ENCODE measurements around the gene ARAP1. TPM values are rescaled to one million over a fixed set of nuclear protein-coding genes. Genes with fewer than 3 reads are reported as not detected.

ARAP1 gene
- total and polyA plus RNA-seq, 2 donors (not counting 3 experiments of a cell fraction or from before 2014, with no cell fraction given) = 36.8 to 66.2 TPM

DNA sequence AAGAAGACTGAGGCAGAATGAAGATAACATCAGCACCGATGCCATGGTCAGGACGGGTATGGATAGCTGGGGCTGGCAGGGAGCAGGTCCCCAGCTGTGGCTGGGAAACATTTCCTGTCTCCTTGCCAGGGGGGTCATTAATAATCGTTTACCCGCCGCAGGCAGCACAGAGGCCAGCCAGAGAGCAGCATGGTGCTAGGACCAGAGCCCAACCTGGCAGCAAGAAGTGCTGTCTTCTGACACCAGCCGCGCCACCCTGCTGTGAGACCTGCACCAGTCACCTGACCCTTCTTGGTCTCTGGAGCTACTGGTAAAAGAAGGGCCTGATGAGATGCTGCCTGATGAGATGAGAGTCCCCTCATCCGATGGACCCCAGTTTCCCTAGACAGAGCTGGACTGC lies 114.3 kb downstream of the ARAP1 start:
- Histone ChIP-seq H3K27me3 (ENCODE audit: control insufficient read depth in 2 of 2, insufficient read depth in 2 of 2, low read length in 2 of 2) (peaks cover 0 to 2% of the 10 kb centered on the region in 2 experiments), H3K9me3 (replicated peaks; ENCODE audit: control insufficient read depth, insufficient read depth, low read length) (no peaks in the 10 kb centered on the region), H3K4me2 (ENCODE audit: insufficient read depth, low read length) (no peak overlapping the region), H3K4me1 (ENCODE audit: control insufficient read depth, extremely low read depth, insufficient read depth, low read length) (peaks cover 38% of the 10 kb centered on the region), H4K20me1 (replicated peaks; ENCODE audit: control insufficient read depth, extremely low read depth, insufficient read depth, low read length) (no peaks in the 10 kb centered on the region), H2AFZ (ENCODE audit: low read depth, low read length) (no peak overlapping the region), H3K36me3 (ENCODE audit: control insufficient read depth in 2 of 2, extremely low read depth in 1 of 2, insufficient read depth in 2 of 2, low read length in 2 of 2) (no peaks in the 10 kb centered on the region), H3K79me2 (ENCODE audit: control insufficient read depth, insufficient read depth, low read length) (no peaks in the 10 kb centered on the region), H3K27ac (ENCODE audit: insufficient read depth, low read depth, low read length) (no peak overlapping the region), H3K9ac (replicated peaks; ENCODE audit: extremely low read depth, insufficient read depth, low read length) (no peak overlapping the region), H3K4me3 (replicated peaks in 1 of 3; ENCODE audit: insufficient read depth in 1 of 3, low read depth in 1 of 3, low read length in 3 of 3) (no peak overlapping the region), H3K9me1 (replicated peaks; ENCODE audit: control insufficient read depth, extremely low read depth, insufficient read depth, low read length) (no peaks in the 10 kb centered on the region)
- FAIRE-seq = no peak
- intact Hi-C loops (cut with micrococcal nuclease) = no loop called here
- no peak for TF ChIP-seq JUN (IDR thresholded peaks at IDR 0.05; ENCODE audit: borderline replicate concordance, insufficient read depth, insufficient read length, low read depth)
- no peak for TF ChIP-seq POLR2AphosphoS5 (IDR thresholded peaks at IDR 0.05; ENCODE audit: insufficient read depth, low read depth, low read length)
- TF ChIP-seq POLR2A (IDR thresholded peaks at IDR 0.05; ENCODE audit: low read depth, low read length) = no peak
- DNase-seq (ENCODE audit: low read depth, low spot score) = no peak
- BruUV-seq (replicated peaks) = no TSS peak
- dilution Hi-C loops (cut with MboI; ENCODE audit: extremely low pct_ligation_motif_present, low sequenced_read_pairs) = no loop called here
- ChIA-PET POLR2A (interaction anchor here (0.7 kb wide), 1 partner anchor 61 kb away, joined by 3 read pairs; no protein-coding TSS in a partner anchor), CTCF (interaction anchor here (0.8 to 6.6 kb wide), 6 partner anchors 10 to 167 kb away, joined by 3 to 61 read pairs (median 4); no protein-coding TSS in a partner anchor)

GRCh38 chr11:72637198-72637597 lies 115.0 kb downstream of the ARAP1 start:
- CTCF ChIA-PET = interaction anchor here (1.1 to 6.6 kb wide), 6 partner anchors 28 to 166 kb away, joined by 3 to 61 read pairs (median 7); no protein-coding TSS in a partner anchor
- no TSS peak for BruUV-seq (replicated peaks)

More at GRCh38 chr11:72637198-72637597, 115.0 kb downstream of the ARAP1 start:
- Histone ChIP-seq H3K4me3 (replicated peaks in 1 of 3; ENCODE audit: insufficient read depth in 1 of 3, low read depth in 1 of 3, low read length in 3 of 3) (no peak overlapping the region), H4K20me1 (replicated peaks; ENCODE audit: control insufficient read depth, extremely low read depth, insufficient read depth, low read length) (no peaks in the 10 kb centered on the region), H3K9me1 (replicated peaks; ENCODE audit: control insufficient read depth, extremely low read depth, insufficient read depth, low read length) (no peaks in the 10 kb centered on the region), H3K9me3 (replicated peaks; ENCODE audit: control insufficient read depth, insufficient read depth, low read length) (no peaks in the 10 kb centered on the region), H3K27me3 (ENCODE audit: control insufficient read depth in 2 of 2, insufficient read depth in 2 of 2, low read length in 2 of 2) (peaks cover 0 to 2% of the 10 kb centered on the region in 2 experiments), H3K9ac (replicated peaks; ENCODE audit: extremely low read depth, insufficient read depth, low read length) (no peak overlapping the region), H3K4me2 (ENCODE audit: insufficient read depth, low read length) (no peak overlapping the region), H3K79me2 (ENCODE audit: control insufficient read depth, insufficient read depth, low read length) (no peaks in the 10 kb centered on the region), H3K4me1 (ENCODE audit: control insufficient read depth, extremely low read depth, insufficient read depth, low read length) (peaks cover 42% of the 10 kb centered on the region), H2AFZ (ENCODE audit: low read depth, low read length) (no peak overlapping the region), H3K36me3 (ENCODE audit: control insufficient read depth in 2 of 2, extremely low read depth in 1 of 2, insufficient read depth in 2 of 2, low read length in 2 of 2) (no peaks in the 10 kb centered on the region), H3K27ac (ENCODE audit: insufficient read depth, low read depth, low read length) (no peak overlapping the region)
- no peak for FAIRE-seq
- dilution Hi-C loops (cut with MboI; ENCODE audit: extremely low pct_ligation_motif_present, low sequenced_read_pairs) (no loop called here), intact Hi-C loops (cut with micrococcal nuclease) (no loop called here)
- DNase-seq (ENCODE audit: low read depth, low spot score) = no peak
- POLR2A ChIA-PET = no interaction called here
- TF ChIP-seq EZH2 (IDR thresholded peaks at IDR 0.05; ENCODE audit: borderline replicate concordance, low read depth, low read length, severe bottlenecking) = no peak
- TF ChIP-seq POLR2A (IDR thresholded peaks at IDR 0.05; ENCODE audit: low read depth, low read length) = no peak
- TF ChIP-seq, protein P1, sequence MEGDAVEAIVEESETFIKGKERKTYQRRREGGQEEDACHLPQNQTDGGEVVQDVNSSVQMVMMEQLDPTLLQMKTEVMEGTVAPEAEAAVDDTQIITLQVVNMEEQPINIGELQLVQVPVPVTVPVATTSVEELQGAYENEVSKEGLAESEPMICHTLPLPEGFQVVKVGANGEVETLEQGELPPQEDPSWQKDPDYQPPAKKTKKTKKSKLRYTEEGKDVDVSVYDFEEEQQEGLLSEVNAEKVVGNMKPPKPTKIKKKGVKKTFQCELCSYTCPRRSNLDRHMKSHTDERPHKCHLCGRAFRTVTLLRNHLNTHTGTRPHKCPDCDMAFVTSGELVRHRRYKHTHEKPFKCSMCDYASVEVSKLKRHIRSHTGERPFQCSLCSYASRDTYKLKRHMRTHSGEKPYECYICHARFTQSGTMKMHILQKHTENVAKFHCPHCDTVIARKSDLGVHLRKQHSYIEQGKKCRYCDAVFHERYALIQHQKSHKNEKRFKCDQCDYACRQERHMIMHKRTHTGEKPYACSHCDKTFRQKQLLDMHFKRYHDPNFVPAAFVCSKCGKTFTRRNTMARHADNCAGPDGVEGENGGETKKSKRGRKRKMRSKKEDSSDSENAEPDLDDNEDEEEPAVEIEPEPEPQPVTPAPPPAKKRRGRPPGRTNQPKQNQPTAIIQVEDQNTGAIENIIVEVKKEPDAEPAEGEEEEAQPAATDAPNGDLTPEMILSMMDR (IDR thresholded peaks at IDR 0.05; ENCODE audit: extremely low read depth in 1 of 2, insufficient read depth in 1 of 2, low read depth in 1 of 2, low read length in 2 of 2) = no peak
- TF ChIP-seq JUN (IDR thresholded peaks at IDR 0.05; ENCODE audit: borderline replicate concordance, insufficient read depth, insufficient read length, low read depth) = no peak
- TF ChIP-seq MYC (IDR thresholded peaks at IDR 0.05; ENCODE audit: low read depth, low read length) = no peak
- TF ChIP-seq POLR2AphosphoS5 (IDR thresholded peaks at IDR 0.05; ENCODE audit: insufficient read depth, low read depth, low read length) = no peak
- TF ChIP-seq MAX (IDR thresholded peaks at IDR 0.05; ENCODE audit: insufficient read depth, insufficient read length) = no peak
- no peak for TF ChIP-seq GATA2 (IDR thresholded peaks at IDR 0.05; ENCODE audit: insufficient read depth, insufficient read length, low read depth, low read length)
- no peak for TF ChIP-seq FOS (IDR thresholded peaks at IDR 0.05; ENCODE audit: borderline replicate concordance, insufficient read depth, low read length)
